GM12892 (cell line): ENCODE results near the gene SCAPER.
"Not testable (repeated sequence)": the region's sequence is repeated elsewhere in the genome, so short reads cannot be mapped to it uniquely, and the experiment has no call there.

ENCODE experiments used
- DNase-seq: peaks from one replicate; pipeline ENCODE4 v3.0.0; 2011; ENCODE audit not compliant: insufficient read length
- FAIRE-seq: peaks from 2 replicates; lab custom pipeline; 2011; peaks lifted over from hg19 to GRCh38; lab: Jason Lieb, UNC
- POLR2A ChIP-seq: IDR thresholded peaks from 2 replicates; pipeline ENCODE4 v1.6.1; 2011; ENCODE audit warnings: low read depth, low read length, control low read depth
- POLR2AphosphoS5 ChIP-seq: IDR thresholded peaks from 2 replicates; pipeline ENCODE4 v1.6.1; 2011; ENCODE audit warnings: low read depth, low read length, control low read depth
- TAF1 ChIP-seq: IDR thresholded peaks from 2 replicates; pipeline ENCODE4 v1.6.1; 2011; ENCODE audit warnings: low read depth, mild to moderate bottlenecking, control low read depth, low read length, borderline replicate concordance

SCAPER gene

GRCh38 chr15:76432604-76433003 lies 472.5 kb downstream of the SCAPER start:
- FAIRE-seq (no peak), DNase-seq (no peak)
- no peak for TF ChIP-seq POLR2A
- TF ChIP-seq POLR2AphosphoS5, result no peak
- no peak for TF ChIP-seq TAF1

GRCh38 chr15:76431971-76432370 lies 473.2 kb downstream of the SCAPER start:
- FAIRE-seq (no peak), DNase-seq (no peak)
- TF ChIP-seq POLR2A (no peak), TAF1 (no peak), POLR2AphosphoS5 (no peak)

GRCh38 chr15:76430711-76431110 lies 474.4 kb downstream of the SCAPER start:
- DNase-seq, FAIRE-seq: not testable (repeated sequence)

DNA sequence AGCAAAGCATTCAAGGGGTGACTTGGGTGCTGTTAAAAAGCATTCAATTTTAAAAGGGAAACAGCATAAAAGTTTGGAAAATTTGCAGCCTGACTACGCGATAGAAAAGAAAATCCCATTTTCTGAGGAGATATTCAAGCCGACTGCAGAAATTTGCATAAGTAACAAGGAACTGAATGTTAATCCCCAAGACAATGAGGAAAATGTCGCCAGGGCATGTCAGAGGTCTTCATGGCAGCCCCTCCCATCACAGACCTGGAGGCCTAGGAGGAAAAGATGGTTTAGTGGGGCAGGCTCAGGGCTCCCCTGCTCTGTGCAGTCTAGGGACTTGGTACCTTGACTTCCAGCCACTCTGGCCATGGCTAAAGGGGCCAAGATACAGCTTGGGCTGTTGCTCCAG lies 475.5 kb downstream of the SCAPER start:
- FAIRE-seq, result no peak
- TF ChIP-seq TAF1 (no peak), POLR2A (no peak), POLR2AphosphoS5 (no peak)

GRCh38 chr15:76426941-76427340 lies 478.2 kb downstream of the SCAPER start:
- no peak for TF ChIP-seq TAF1
- TF ChIP-seq POLR2AphosphoS5, result no peak
- TF ChIP-seq POLR2A, result no peak
- FAIRE-seq (no peak), DNase-seq (no peak)

More for the DNA sequence above, 475.5 kb downstream of the SCAPER start:
- DNase-seq, result no peak

- FAIRE-seq (no peak), DNase-seq (no peak)
- no peak for TF ChIP-seq POLR2A
- TF ChIP-seq TAF1, result no peak
- TF ChIP-seq POLR2AphosphoS5, result no peak
Observed at GRCh38 chr15:76418352-76419140, 486.6 kb downstream of the SCAPER start.

DNA sequence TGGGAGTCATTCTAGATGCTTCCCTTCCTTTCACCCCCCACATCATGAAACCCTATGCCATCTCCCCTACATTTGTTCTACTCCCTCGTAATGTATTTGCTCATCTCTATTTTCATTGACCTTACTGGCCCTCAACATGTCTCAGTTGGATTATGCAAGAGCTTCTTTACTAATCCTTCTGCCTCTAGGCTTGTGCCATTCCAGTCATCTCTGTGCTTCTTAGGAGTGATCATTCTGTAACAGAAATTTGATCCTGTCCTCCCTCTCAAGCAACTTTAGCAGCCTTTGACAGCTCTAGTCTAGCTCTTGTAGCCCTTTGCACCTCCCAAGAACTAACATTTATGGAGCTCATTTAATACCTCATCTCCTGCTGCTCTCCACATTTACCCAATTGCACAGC lies 503.9 kb downstream of the SCAPER start:
- TF ChIP-seq POLR2A (no peak), TAF1 (no peak), POLR2AphosphoS5 (no peak)
- no peak for FAIRE-seq
- DNase-seq, result no peak

GRCh38 chr15:76398317-76399104 lies 506.6 kb downstream of the SCAPER start:
- no peak for DNase-seq
- TF ChIP-seq POLR2AphosphoS5 (no peak), POLR2A (no peak), TAF1 (no peak)
- no peak for FAIRE-seq

GRCh38 chr15:76393614-76394013 lies 511.5 kb downstream of the SCAPER start:
- DNase-seq (no peak), FAIRE-seq (no peak)
- no peak for TF ChIP-seq TAF1
- no peak for TF ChIP-seq POLR2AphosphoS5
- no peak for TF ChIP-seq POLR2A

DNA sequence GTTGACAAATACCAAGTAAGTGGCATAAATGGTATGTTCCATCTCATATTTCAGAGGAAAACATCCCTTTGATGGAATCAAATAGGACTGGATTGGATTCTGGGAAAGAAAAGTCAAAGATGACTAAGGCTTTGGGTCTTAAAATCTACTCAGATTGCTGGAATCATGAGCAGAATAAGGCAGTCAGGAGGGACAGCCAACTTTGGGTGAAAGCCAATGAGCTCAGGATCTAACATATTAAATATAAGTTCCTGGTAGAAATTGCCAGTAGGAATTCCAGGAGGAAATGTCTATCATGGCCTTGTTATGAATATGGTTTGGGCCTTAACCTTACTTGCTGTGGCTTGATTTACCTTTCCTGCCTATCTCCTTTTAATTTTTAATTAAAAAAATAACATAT lies 513.3 kb downstream of the SCAPER start:
- TF ChIP-seq POLR2A, result no peak
- no peak for TF ChIP-seq POLR2AphosphoS5
- TF ChIP-seq TAF1, result no peak
- FAIRE-seq (no peak), DNase-seq (no peak)

- TF ChIP-seq TAF1 (no peak), POLR2AphosphoS5 (no peak), POLR2A (no peak)
- no peak for DNase-seq
- FAIRE-seq, result no peak
Observed at GRCh38 chr15:76391309-76391708, 513.8 kb downstream of the SCAPER start.

GRCh38 chr15:76390571-76390970 lies 514.6 kb downstream of the SCAPER start:
- DNase-seq, result no peak
- TF ChIP-seq POLR2AphosphoS5, result no peak
- TF ChIP-seq TAF1, result no peak
- TF ChIP-seq POLR2A, result no peak
- no peak for FAIRE-seq
